ENCODE results near the gene TXLNB. TPM values are rescaled to one million over a fixed set of nuclear protein-coding genes. Genes with fewer than 3 reads are reported as not detected.

Gene TXLNB
- polyA plus RNA-seq, 1 of the 3 experiments (the other 2 are of a cell fraction): 0.12 TPM

DNA sequence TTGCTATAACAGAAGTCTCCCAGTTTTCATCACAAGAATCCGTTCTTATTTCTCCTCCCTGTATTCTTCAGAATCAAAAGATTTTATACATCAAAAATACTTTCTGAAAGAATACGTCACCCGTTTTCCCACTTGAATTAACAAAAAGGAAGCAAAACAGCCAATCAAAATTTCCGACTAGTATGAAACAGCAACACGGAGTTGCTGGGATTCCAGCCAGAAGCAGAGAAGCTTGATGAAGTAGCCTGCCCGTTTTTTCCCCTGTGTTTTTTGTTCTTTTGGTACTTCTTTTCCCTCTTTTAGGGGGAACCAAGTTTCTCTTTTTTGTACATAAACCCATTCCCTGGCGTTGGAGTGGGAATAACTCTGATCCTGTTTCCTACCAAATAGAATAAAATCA is 14.6 kb downstream of the TXLNB start:
- Histone ChIP-seq H3K4me3 (ENCODE audit: low read depth in 2 of 2, low read length in 1 of 2) (no peak overlapping the region), H2AFZ (ENCODE audit: low read depth) (no peak overlapping the region), H3K36me3 (replicated peaks in 1 of 2; ENCODE audit: control insufficient read depth in 1 of 2, insufficient read depth in 2 of 2, low read length in 1 of 2) (no peaks in the 10 kb centered on the region), H3K4me1 (ENCODE audit: control insufficient read depth in 1 of 2, insufficient read depth in 2 of 2, low read depth in 1 of 2, low read length in 1 of 2) (no peaks in the 10 kb centered on the region), H3F3A (replicated peaks; ENCODE audit: insufficient read depth) (no peaks in the 10 kb centered on the region), H3K27ac (ENCODE audit: low read depth in 2 of 2, low read length in 1 of 2) (no peak overlapping the region), H3K27me3 (ENCODE audit: insufficient read depth) (peaks cover 6% of the 10 kb centered on the region; the same call in 1 of the 2 replicates), H3K4me2 (no peak overlapping the region), H3K9me2 (no peaks in the 10 kb centered on the region), H3K9ac (no peak overlapping the region), H4K20me1 (ENCODE audit: insufficient read depth) (no peaks in the 10 kb centered on the region), H3K79me2 (ENCODE audit: insufficient read depth) (no peaks in the 10 kb centered on the region), H3K9me3 (peaks cover 4% of the 10 kb centered on the region; the same call in 1 of the 2 replicates)
- 14% methylated on average over 7 of the region's 7 CpGs for WGBS (ENCODE audit: low lambda C conversion rate)
- POLR2A ChIA-PET: no interaction called here
- DNase-seq: no peak
- CTCF ChIA-PET: interaction anchor here (1.5 kb wide), 1 partner anchor 9 kb away, joined by 3 read pairs; no protein-coding TSS in a partner anchor
- no peak for TF ChIP-seq CHD2 (IDR thresholded peaks at IDR 0.05; ENCODE audit: low read length, partially characterized antibody)
- no peak for TF ChIP-seq NRF1 (IDR thresholded peaks at IDR 0.05; ENCODE audit: low read depth, low read length)
- no peak for TF ChIP-seq JUND (IDR thresholded peaks at IDR 0.05)
- TF ChIP-seq NFIC (IDR thresholded peaks at IDR 0.05; ENCODE audit: borderline replicate concordance): no peak
- TF ChIP-seq TAF1 (IDR thresholded peaks at IDR 0.05; ENCODE audit: borderline replicate concordance, low read depth, low read length): no peak
- TF ChIP-seq FOXJ3 (CRISPR knock-in tag; IDR thresholded peaks at IDR 0.05): no peak
- TF ChIP-seq SIN3A (IDR thresholded peaks at IDR 0.05; ENCODE audit: borderline replicate concordance, low read depth, low read length): no peak
- no peak for TF ChIP-seq MEF2A (IDR thresholded peaks at IDR 0.05; ENCODE audit: borderline replicate concordance, low read depth)
- TF ChIP-seq, protein P1, sequence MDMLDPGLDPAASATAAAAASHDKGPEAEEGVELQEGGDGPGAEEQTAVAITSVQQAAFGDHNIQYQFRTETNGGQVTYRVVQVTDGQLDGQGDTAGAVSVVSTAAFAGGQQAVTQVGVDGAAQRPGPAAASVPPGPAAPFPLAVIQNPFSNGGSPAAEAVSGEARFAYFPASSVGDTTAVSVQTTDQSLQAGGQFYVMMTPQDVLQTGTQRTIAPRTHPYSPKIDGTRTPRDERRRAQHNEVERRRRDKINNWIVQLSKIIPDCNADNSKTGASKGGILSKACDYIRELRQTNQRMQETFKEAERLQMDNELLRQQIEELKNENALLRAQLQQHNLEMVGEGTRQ (IDR thresholded peaks at IDR 0.05; ENCODE audit: borderline replicate concordance, low read depth, low read length): no peak
- TF ChIP-seq, protein P2, sequence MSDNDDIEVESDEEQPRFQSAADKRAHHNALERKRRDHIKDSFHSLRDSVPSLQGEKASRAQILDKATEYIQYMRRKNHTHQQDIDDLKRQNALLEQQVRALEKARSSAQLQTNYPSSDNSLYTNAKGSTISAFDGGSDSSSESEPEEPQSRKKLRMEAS (IDR thresholded peaks at IDR 0.05; ENCODE audit: low read depth): no peak
- TF ChIP-seq, protein P3, sequence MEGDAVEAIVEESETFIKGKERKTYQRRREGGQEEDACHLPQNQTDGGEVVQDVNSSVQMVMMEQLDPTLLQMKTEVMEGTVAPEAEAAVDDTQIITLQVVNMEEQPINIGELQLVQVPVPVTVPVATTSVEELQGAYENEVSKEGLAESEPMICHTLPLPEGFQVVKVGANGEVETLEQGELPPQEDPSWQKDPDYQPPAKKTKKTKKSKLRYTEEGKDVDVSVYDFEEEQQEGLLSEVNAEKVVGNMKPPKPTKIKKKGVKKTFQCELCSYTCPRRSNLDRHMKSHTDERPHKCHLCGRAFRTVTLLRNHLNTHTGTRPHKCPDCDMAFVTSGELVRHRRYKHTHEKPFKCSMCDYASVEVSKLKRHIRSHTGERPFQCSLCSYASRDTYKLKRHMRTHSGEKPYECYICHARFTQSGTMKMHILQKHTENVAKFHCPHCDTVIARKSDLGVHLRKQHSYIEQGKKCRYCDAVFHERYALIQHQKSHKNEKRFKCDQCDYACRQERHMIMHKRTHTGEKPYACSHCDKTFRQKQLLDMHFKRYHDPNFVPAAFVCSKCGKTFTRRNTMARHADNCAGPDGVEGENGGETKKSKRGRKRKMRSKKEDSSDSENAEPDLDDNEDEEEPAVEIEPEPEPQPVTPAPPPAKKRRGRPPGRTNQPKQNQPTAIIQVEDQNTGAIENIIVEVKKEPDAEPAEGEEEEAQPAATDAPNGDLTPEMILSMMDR (IDR thresholded peaks at IDR 0.05): no peak
- no peak for TF ChIP-seq EP300 (IDR thresholded peaks at IDR 0.05; ENCODE audit: borderline replicate concordance in 1 of 2, low read depth in 1 of 2, low read length in 1 of 2)
- TF ChIP-seq POLR2AphosphoS5 (IDR thresholded peaks at IDR 0.05; ENCODE audit: low read depth, low read length): no peak
- TF ChIP-seq YY1 (IDR thresholded peaks at IDR 0.05; ENCODE audit: low read depth): no peak
- TF ChIP-seq GABPA (IDR thresholded peaks at IDR 0.05; ENCODE audit: low read depth): no peak
- TF ChIP-seq, protein P4, sequence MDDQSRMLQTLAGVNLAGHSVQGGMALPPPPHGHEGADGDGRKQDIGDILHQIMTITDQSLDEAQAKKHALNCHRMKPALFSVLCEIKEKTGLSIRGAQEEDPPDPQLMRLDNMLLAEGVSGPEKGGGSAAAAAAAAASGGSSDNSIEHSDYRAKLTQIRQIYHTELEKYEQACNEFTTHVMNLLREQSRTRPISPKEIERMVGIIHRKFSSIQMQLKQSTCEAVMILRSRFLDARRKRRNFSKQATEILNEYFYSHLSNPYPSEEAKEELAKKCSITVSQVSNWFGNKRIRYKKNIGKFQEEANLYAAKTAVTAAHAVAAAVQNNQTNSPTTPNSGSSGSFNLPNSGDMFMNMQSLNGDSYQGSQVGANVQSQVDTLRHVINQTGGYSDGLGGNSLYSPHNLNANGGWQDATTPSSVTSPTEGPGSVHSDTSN (IDR thresholded peaks at IDR 0.05): no peak
- no peak for TF ChIP-seq RXRA (IDR thresholded peaks at IDR 0.05; ENCODE audit: borderline replicate concordance, low read depth)
- no peak for TF ChIP-seq TEAD4 (IDR thresholded peaks at IDR 0.05; ENCODE audit: borderline replicate concordance, insufficient read depth)
- TF ChIP-seq MXI1 (IDR thresholded peaks at IDR 0.05; ENCODE audit: low read depth, low read length): no peak
- TF ChIP-seq TCF12 (IDR thresholded peaks at IDR 0.05): no peak
